Endothelial cell of umbilical vein (primary cell): ENCODE data around the gene DBR1.

ENCODE experiments used
- CTCF ChIP-seq, 2 donors: IDR thresholded peaks; 1 replicate in 1 of 2; 2 replicates in 1 of 2; pipeline ENCODE4 v1.5.1; 2011; ENCODE audit warnings: low read length in 2 of 2, mild to moderate bottlenecking in 2 of 2, moderate library complexity in 2 of 2, control low read depth in 1 of 2, inconsistent platforms in 1 of 2, low read depth in 1 of 2; ENCODE audit not compliant: insufficient read depth in 1 of 2; ENCODE audit errors: extremely low read depth in 1 of 2
- EZH2 ChIP-seq: IDR thresholded peaks from 2 replicates; pipeline ENCODE4 v1.6.1; 2012; ENCODE audit warnings: borderline replicate concordance, low read depth, mild to moderate bottlenecking, moderate library complexity, low read length, inconsistent platforms; ENCODE audit not compliant: severe bottlenecking
- GATA2 ChIP-seq: IDR thresholded peaks from 2 replicates; pipeline ENCODE4 v1.7.0; 2011; ENCODE audit warnings: low read depth, mild to moderate bottlenecking, moderate library complexity, mixed read lengths, low read length; ENCODE audit not compliant: insufficient read length, insufficient read depth
- MAX ChIP-seq: IDR thresholded peaks from 2 replicates; pipeline ENCODE4 v1.6.1; 2011; ENCODE audit not compliant: insufficient read depth, insufficient read length
- MYC ChIP-seq: IDR thresholded peaks from one replicate; pipeline ENCODE4 v1.6.1; 2011; ENCODE audit warnings: mild to moderate bottlenecking, low read depth, low read length
- POLR2A ChIP-seq: IDR thresholded peaks from 2 replicates; pipeline ENCODE4 v1.6.1; 2012; ENCODE audit warnings: low read depth, mild to moderate bottlenecking, control low read depth, low read length
- POLR2AphosphoS5 ChIP-seq: IDR thresholded peaks from 2 replicates; pipeline ENCODE4 v1.6.1; 2012; ENCODE audit warnings: low read depth, mild to moderate bottlenecking, control low read depth, low read length, moderate library complexity; ENCODE audit not compliant: insufficient read depth

- no peak for TF ChIP-seq CTCF (IDR thresholded peaks at IDR 0.05; ENCODE audit: extremely low read depth in 1 of 2, insufficient read depth in 1 of 2, low read depth in 1 of 2, low read length in 2 of 2)
- no peak for TF ChIP-seq MAX
- TF ChIP-seq POLR2AphosphoS5 = no peak
- no peak for TF ChIP-seq GATA2
- TF ChIP-seq POLR2A = no peak
- TF ChIP-seq MYC = no peak
- TF ChIP-seq EZH2 = no peak
Measured at GRCh38 chr3:138154534-138154933, 20.2 kb downstream of the DBR1 start.
